ENCODE measurements around the gene RECQL5.
A peak's percentile ranks its signal among the peaks of the same experiment; 100 is the strongest.

DNA sequence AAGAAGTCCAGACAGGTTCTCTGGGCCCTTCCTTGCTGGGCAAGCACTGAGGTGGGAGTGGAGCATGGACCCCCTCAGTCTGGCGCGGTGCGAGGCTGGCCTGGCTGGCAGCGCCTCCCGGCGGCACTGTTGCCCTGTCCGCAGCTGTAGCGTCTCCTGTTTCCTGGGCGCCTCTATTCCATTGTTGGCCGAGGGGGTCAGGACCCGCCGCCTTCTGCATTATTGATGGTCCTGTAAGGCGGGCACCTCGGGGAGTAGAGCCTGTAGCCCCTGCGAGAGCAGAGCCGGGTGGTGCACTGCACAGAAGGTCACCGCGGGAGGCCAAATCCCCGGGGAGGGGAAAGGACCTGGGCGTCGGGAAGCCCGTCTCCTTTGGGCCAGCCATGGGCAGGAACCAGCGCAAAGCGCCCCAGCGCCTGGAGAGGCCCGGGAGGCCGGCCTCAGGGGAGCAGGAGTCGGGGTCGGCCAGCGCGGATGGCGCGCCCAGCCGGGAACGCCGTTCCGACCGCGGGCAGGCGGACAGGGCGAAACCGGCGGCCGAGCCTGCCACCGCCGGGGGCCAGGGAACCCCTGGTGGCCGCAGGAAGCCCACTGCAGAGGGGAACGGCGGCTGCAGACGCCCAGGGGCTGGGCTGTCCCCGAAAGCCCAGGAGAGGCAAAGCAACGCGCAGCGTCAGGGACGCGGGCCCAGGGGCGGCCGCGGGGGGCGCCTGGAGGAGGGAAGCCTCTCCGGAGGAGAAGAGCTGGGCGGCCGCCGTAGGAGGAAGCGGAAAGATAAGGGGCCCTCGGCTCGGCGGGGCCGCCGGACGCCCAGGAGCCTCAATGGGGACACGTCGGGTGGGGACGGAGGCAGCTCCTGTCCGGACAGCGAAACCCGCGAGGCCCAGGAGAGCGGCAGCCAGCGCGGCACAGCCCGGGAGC lies 79.0 kb downstream of the RECQL5 start, which contains the start of gene MYO15B:
- peak; percentile 53 for TF ChIP-seq EZH2 (IDR thresholded peaks at IDR 0.05; ENCODE audit: borderline replicate concordance)
- TF ChIP-seq, protein P1, sequence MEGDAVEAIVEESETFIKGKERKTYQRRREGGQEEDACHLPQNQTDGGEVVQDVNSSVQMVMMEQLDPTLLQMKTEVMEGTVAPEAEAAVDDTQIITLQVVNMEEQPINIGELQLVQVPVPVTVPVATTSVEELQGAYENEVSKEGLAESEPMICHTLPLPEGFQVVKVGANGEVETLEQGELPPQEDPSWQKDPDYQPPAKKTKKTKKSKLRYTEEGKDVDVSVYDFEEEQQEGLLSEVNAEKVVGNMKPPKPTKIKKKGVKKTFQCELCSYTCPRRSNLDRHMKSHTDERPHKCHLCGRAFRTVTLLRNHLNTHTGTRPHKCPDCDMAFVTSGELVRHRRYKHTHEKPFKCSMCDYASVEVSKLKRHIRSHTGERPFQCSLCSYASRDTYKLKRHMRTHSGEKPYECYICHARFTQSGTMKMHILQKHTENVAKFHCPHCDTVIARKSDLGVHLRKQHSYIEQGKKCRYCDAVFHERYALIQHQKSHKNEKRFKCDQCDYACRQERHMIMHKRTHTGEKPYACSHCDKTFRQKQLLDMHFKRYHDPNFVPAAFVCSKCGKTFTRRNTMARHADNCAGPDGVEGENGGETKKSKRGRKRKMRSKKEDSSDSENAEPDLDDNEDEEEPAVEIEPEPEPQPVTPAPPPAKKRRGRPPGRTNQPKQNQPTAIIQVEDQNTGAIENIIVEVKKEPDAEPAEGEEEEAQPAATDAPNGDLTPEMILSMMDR (IDR thresholded peaks at IDR 0.05; ENCODE audit: poor library complexity): peak; percentile 44
- TF ChIP-seq EZH2phosphoT487 (IDR thresholded peaks at IDR 0.05; ENCODE audit: low read depth, severe bottlenecking, unreplicated experiment): no peak
